IMR-90 (cell line): ENCODE results near the gene GIMD1. TPM values are rescaled to one million over a fixed set of nuclear protein-coding genes. Genes with fewer than 3 reads are reported as not detected.

ENCODE experiments used
- ATAC-seq: fragments of 200-7000 bp; cut with Tn5 transposase; 2 replicates; pipeline ENCODE4 v1.9.1; 2020; ENCODE audit warnings: low read depth, mild to moderate bottlenecking, moderate library complexity
- BruUV-seq: library from RNA; stranded (reverse); fragments of 400-500 nt; replicated peaks from 2 replicates; lab custom pipeline; 2021; lab: Mats Ljungman, UMichigan
- CTCF ChIA-PET: fragments of 300-600 bp; formaldehyde crosslinking; extraction: SDS; loops from one replicate; lab custom pipeline; 2021; ENCODE audit warnings: antibody characterized with exemption; lab: Yijun Ruan, JAX
- POLR2A ChIA-PET: fragments of 300-600 bp; sonication (Branson Sonifier 250); formaldehyde crosslinking; loops from one replicate; lab custom pipeline; 2022; ENCODE audit warnings: antibody characterized with exemption; ENCODE audit not compliant: unreplicated experiment; lab: Charles Lee
- DNase-seq: peaks from one replicate; pipeline ENCODE4 v3.0.0; 2013
- H2AFZ ChIP-seq: replicated peaks from 2 replicates; pipeline ENCODE3; 2013; ENCODE audit warnings: low read length, mild to moderate bottlenecking; ENCODE audit not compliant: poor library complexity
- H2AK5ac ChIP-seq: 2 replicates; pipeline ENCODE4 v1.6.1; 2013; ENCODE audit warnings: low read depth, low read length, inconsistent platforms
- H2AK9ac ChIP-seq: replicated peaks from 2 replicates; pipeline ENCODE3; 2013; ENCODE audit warnings: mild to moderate bottlenecking, low read depth, low read length, moderate library complexity; ENCODE audit not compliant: poor library complexity
- H2BK120ac ChIP-seq: 2 replicates; pipeline ENCODE4 v1.6.1; 2013; ENCODE audit warnings: low read depth, low read length, inconsistent platforms
- H2BK15ac ChIP-seq: 3 replicates; pipeline ENCODE4 v1.6.1; 2013; ENCODE audit warnings: low read depth, low read length, inconsistent platforms
- H2BK20ac ChIP-seq: 2 replicates; pipeline ENCODE4 v1.6.1; 2013; ENCODE audit warnings: low read depth, mild to moderate bottlenecking, inconsistent platforms, low read length, moderate library complexity
- H2BK5ac ChIP-seq: 2 replicates; pipeline ENCODE4 v1.6.1; 2013; ENCODE audit warnings: mild to moderate bottlenecking, low read depth, low read length, inconsistent platforms; ENCODE audit not compliant: poor library complexity, severe bottlenecking
- H3K14ac ChIP-seq: replicated peaks from 2 replicates; pipeline ENCODE4 v1.6.1; 2013; ENCODE audit warnings: low read depth, low read length, inconsistent platforms
- H3K18ac ChIP-seq: 2 replicates; pipeline ENCODE4 v1.6.1; 2013; ENCODE audit warnings: low read depth, low read length, control low read depth
- H3K23ac ChIP-seq: 2 replicates; pipeline ENCODE4 v1.6.1; 2013; ENCODE audit warnings: low read depth, low read length, inconsistent platforms
- H3K27ac ChIP-seq: 2 replicates; pipeline ENCODE4 v1.5.1; 2013; ENCODE audit warnings: mild to moderate bottlenecking, control low read depth, low read length; ENCODE audit not compliant: insufficient read depth
- H3K27me3 ChIP-seq: 2 replicates; pipeline ENCODE4 v1.6.1; 2013; ENCODE audit warnings: low read length; ENCODE audit not compliant: control insufficient read depth, insufficient read depth
- H3K36me3 ChIP-seq: 2 replicates; pipeline ENCODE4 v1.6.1; 2013; ENCODE audit warnings: low read length, mixed read lengths; ENCODE audit not compliant: control insufficient read depth, insufficient read depth
- H3K4ac ChIP-seq: 2 replicates; pipeline ENCODE4 v1.6.1; 2013; ENCODE audit warnings: low read depth, low read length, inconsistent platforms
- H3K4me1 ChIP-seq: 2 replicates; pipeline ENCODE4 v1.6.1; 2013; ENCODE audit warnings: low read length, mixed read lengths; ENCODE audit not compliant: control insufficient read depth, insufficient read depth
- H3K4me2 ChIP-seq: 2 replicates; pipeline ENCODE4 v1.6.1; 2013; ENCODE audit warnings: low read depth, mild to moderate bottlenecking, control low read depth, low read length, moderate library complexity
- H3K4me3 ChIP-seq: 2 replicates; pipeline ENCODE4 v1.5.1; 2013; ENCODE audit warnings: low read depth, mild to moderate bottlenecking, control low read depth, low read length, moderate library complexity; ENCODE audit not compliant: insufficient read depth
- H3K56ac ChIP-seq: 2 replicates; pipeline ENCODE4 v1.6.1; 2013; ENCODE audit warnings: low read length, inconsistent platforms; ENCODE audit not compliant: insufficient read depth; ENCODE audit errors: extremely low read depth
- H3K79me1 ChIP-seq, 2 experiments: 2 replicates each; pipeline ENCODE4 v1.6.1; 2013; ENCODE audit warnings: low read length in 2 of 2, inconsistent platforms in 1 of 2, low read depth in 1 of 2
- H3K9ac ChIP-seq: 2 replicates; pipeline ENCODE4 v1.6.1; 2013; ENCODE audit warnings: low read depth, low read length, control low read depth
- H3K9me1 ChIP-seq: 2 replicates; pipeline ENCODE4 v1.6.1; 2013; ENCODE audit warnings: low read length, inconsistent platforms; ENCODE audit not compliant: insufficient read depth
- H3K9me3 ChIP-seq: 2 replicates; pipeline ENCODE4 v1.6.1; 2013; ENCODE audit warnings: low read length; ENCODE audit not compliant: control insufficient read depth, insufficient read depth
- H4K20me1 ChIP-seq: 2 replicates; pipeline ENCODE4 v1.6.1; 2013; ENCODE audit warnings: low read length, inconsistent platforms; ENCODE audit not compliant: insufficient read depth
- H4K5ac ChIP-seq: 2 replicates; pipeline ENCODE4 v1.6.1; 2013; ENCODE audit warnings: mild to moderate bottlenecking, low read depth, low read length, control low read depth
- H4K8ac ChIP-seq, 2 experiments: 2 replicates each; pipeline ENCODE4 v1.6.1; 2013; ENCODE audit warnings: low read depth in 2 of 2, low read length in 2 of 2, control low read depth in 1 of 2, inconsistent platforms in 1 of 2
- H4K91ac ChIP-seq: 2 replicates; pipeline ENCODE4 v1.6.1; 2013; ENCODE audit warnings: low read depth, low read length, inconsistent platforms; ENCODE audit not compliant: insufficient read depth
- BHLHE40 ChIP-seq: fragments of 150-350 bp; IDR thresholded peaks from 2 replicates; pipeline ENCODE4 v1.6.1; 2016; ENCODE audit warnings: mild to moderate bottlenecking, low read depth, low read length
- CEBPB ChIP-seq: IDR thresholded peaks from 2 replicates; pipeline ENCODE4 v1.6.1; 2012; ENCODE audit warnings: low read depth, low read length, improper control_type of control experiment
- CHD1 ChIP-seq: IDR thresholded peaks from 2 replicates; pipeline ENCODE4 v1.6.1; 2012; ENCODE audit warnings: low read depth, low read length, improper control_type of control experiment
- CTCF ChIP-seq: conservative IDR thresholded peaks from 2 replicates; pipeline ENCODE4 v1.5.1; 2012; ENCODE audit warnings: mild to moderate bottlenecking, low read depth, low read length, improper control_type of control experiment
- ELK1 ChIP-seq: fragments of 150-350 bp; IDR thresholded peaks from 2 replicates; pipeline ENCODE4 v1.6.1; 2016; ENCODE audit warnings: low read depth, mild to moderate bottlenecking, low read length, moderate library complexity, borderline replicate concordance
- FOS ChIP-seq: fragments of 150-350 bp; IDR thresholded peaks from 2 replicates; pipeline ENCODE4 v1.6.1; 2016; ENCODE audit warnings: low read depth, low read length
- MAFK ChIP-seq: IDR thresholded peaks from 2 replicates; pipeline ENCODE4 v1.6.1; 2012; ENCODE audit warnings: low read depth, low read length, improper control_type of control experiment
- MAZ ChIP-seq: IDR thresholded peaks from 2 replicates; pipeline ENCODE4 v1.6.1; 2012; ENCODE audit warnings: low read depth, mild to moderate bottlenecking, low read length, improper control_type of control experiment, moderate library complexity, borderline replicate concordance
- MXI1 ChIP-seq: IDR thresholded peaks from 2 replicates; pipeline ENCODE4 v1.6.1; 2012; ENCODE audit warnings: low read depth, mild to moderate bottlenecking, low read length, moderate library complexity, borderline replicate concordance
- NFE2L2 ChIP-seq: fragments of 150-350 bp; IDR thresholded peaks from 2 replicates; pipeline ENCODE4 v1.6.1; 2016; ENCODE audit warnings: low read depth, mild to moderate bottlenecking, low read length
- POLR2A ChIP-seq: IDR thresholded peaks from 2 replicates; pipeline ENCODE4 v1.6.1; 2012; ENCODE audit warnings: mild to moderate bottlenecking, low read depth, low read length
- RAD21 ChIP-seq: IDR thresholded peaks from 2 replicates; pipeline ENCODE4 v1.6.1; 2012; ENCODE audit warnings: low read length, improper control_type of control experiment
- RCOR1 ChIP-seq: IDR thresholded peaks from 2 replicates; pipeline ENCODE4 v1.6.1; 2012; ENCODE audit warnings: mild to moderate bottlenecking, low read length, improper control_type of control experiment; ENCODE audit not compliant: insufficient replicate concordance
- RFX5 ChIP-seq: IDR thresholded peaks from 2 replicates; pipeline ENCODE4 v1.8.0; 2012; ENCODE audit warnings: low read depth, mild to moderate bottlenecking, low read length, moderate library complexity
- SMC3 ChIP-seq: fragments of 150-350 bp; IDR thresholded peaks from 2 replicates; pipeline ENCODE4 v1.6.1; 2016; ENCODE audit warnings: low read depth, mild to moderate bottlenecking, antibody characterized with exemption, low read length, moderate library complexity
- WGBS, 2 experiments: methylation state at CpG; one replicate each; pipeline versions ENCODE4 v1.1.5 to v1.1.7; 2013; ENCODE audit warnings: missing lambda C conversion rate in 2 of 2; ENCODE audit not compliant: insufficient read length in 1 of 2; ENCODE audit errors: extremely low coverage in 2 of 2; 5-methylcytosine and 5-hydroxymethylcytosine counted together
- dilution Hi-C: fragments of 300-500 bp; cut with HindIII; formaldehyde crosslinking; loops from one replicate; pipeline ENCODE4 v1.14.3; 2018; ENCODE audit warnings: low sequenced_read_pairs; ENCODE audit not compliant: unreplicated experiment
- in situ Hi-C: fragments of 300-500 bp; cut with MboI; formaldehyde crosslinking; loops from 3 replicates; pipeline ENCODE4 v1.14.3; 2019; ENCODE audit warnings: low sequenced_read_pairs, inconsistent platforms, mixed read lengths
- intact Hi-C: fragments of 100-400 bp; cut with micrococcal nuclease; formaldehyde crosslinking; loops from 2 replicates; pipeline ENCODE4 v1.10.0; 2022
- polyA plus RNA-seq, 3 experiments: library from polyadenylated mRNA; depleted of rRNA; stranded (reverse); fragments of >200 nt; gene quantifications; 2 replicates each; pipeline ENCODE4 v1.2.3, GENCODE V29; 2012; ENCODE audit warnings: low replicate concordance in 1 of 3
- total RNA-seq: library from RNA; depleted of rRNA; stranded (reverse); fragments of >200 nt; gene quantifications from 2 replicates; pipeline ENCODE4 v1.2.3, GENCODE V29; 2012

The GIMD1 gene
- total and polyA plus RNA-seq, 2 of the 4 experiments (the other 2 are of a cell fraction) = 0.07 TPM; not detected in 1

- H3K27me3 ChIP-seq = no peaks in the 10 kb centered on the region
- peak within 1 kb of the TSS; percentile 86 for H3K27ac ChIP-seq
- peak within 1 kb of the TSS; percentile 91 for H2BK5ac ChIP-seq
- H3K9ac ChIP-seq = peak within 1 kb of the TSS; percentile 91
- DNase-seq (peak; percentile 90), ATAC-seq (peak; percentile 95)
- H4K91ac ChIP-seq = peak within 1 kb of the TSS; percentile 98
- H3K14ac ChIP-seq = peak within 1 kb of the TSS; percentile 97
- in situ Hi-C loops (no loop called here), dilution Hi-C loops (no loop called here), intact Hi-C loops (loop anchor here (5.0 kb wide), 1 partner anchor 49 kb away; no protein-coding TSS in a partner anchor)
- H3K36me3 ChIP-seq = no peaks in the 10 kb centered on the region
- peak within 1 kb of the TSS; percentile 91 for H2BK120ac ChIP-seq
- H3K9me3 ChIP-seq = no peaks in the 10 kb centered on the region
- peak within 1 kb of the TSS; percentile 84 for H2AK5ac ChIP-seq
- H3K4me1 ChIP-seq = peaks cover 1% of the 10 kb centered on the region; the same call in 1 of the 2 replicates
- H2BK15ac ChIP-seq = peak within 1 kb of the TSS; percentile 63; the same call in 1 of the 3 replicates
- peak within 1 kb of the TSS; percentile 86 to 99 for H4K8ac ChIP-seq
- POLR2A ChIA-PET = no interaction called here
- H4K5ac ChIP-seq = peak within 1 kb of the TSS; percentile 85
- H3K56ac ChIP-seq = peak within 1 kb of the TSS; percentile 90
- peak within 1 kb of the TSS; percentile 90 for H3K18ac ChIP-seq
- CTCF ChIA-PET = interaction anchor here (1.0 to 1.9 kb wide), 2 partner anchors 50 to 53 kb away, joined by 5 to 6 read pairs; no protein-coding TSS in a partner anchor
- no peaks in the 10 kb centered on the region for H4K20me1 ChIP-seq
- peak within 1 kb of the TSS; percentile 99 for H2AK9ac ChIP-seq
- peak within 1 kb of the TSS; percentile 95 for H3K4ac ChIP-seq
- H3K23ac ChIP-seq = peak within 1 kb of the TSS; percentile 98
- H3K9me1 ChIP-seq = no peaks in the 10 kb centered on the region
- peak within 1 kb of the TSS; percentile 66; the same call in 1 of the 2 replicates for H2BK20ac ChIP-seq
- WGBS, 2 experiments = 0% methylated on average over 4 of the region's 44 CpGs; no CpG with 5 or more reads in 1 of the 2 experiments
- H3K4me2 ChIP-seq = peak within 1 kb of the TSS; percentile 98
- H3K4me3 ChIP-seq = peak within 1 kb of the TSS; percentile 70
- no TSS peak for BruUV-seq
- peaks cover 16 to 26% of the 10 kb centered on the region in 2 experiments; a peak in 3 of 4 replicates for H3K79me1 ChIP-seq
- peak within 1 kb of the TSS; percentile 96 for H2AFZ ChIP-seq
- TF ChIP-seq FOS (no peak), MAFK (no peak), RFX5 (no peak), MAZ (peak; percentile 50; the same call in 1 of the 2 replicates), NFE2L2 (no peak), CHD1 (0 out of 2 replicates have a peak, but pooled peaks have one; percentile 34), RCOR1 (no peak), ELK1 (no peak), RAD21 (no peak), CTCF (no peak), BHLHE40 (no peak), POLR2A (peak; percentile 88), SMC3 (no peak), MXI1 (peak; percentile 96), CEBPB (no peak)
Observed at GRCh38 chr4:106315968-106316772, 52.4 kb downstream of the GIMD1 start, which contains the start of the genes AIMP1 and TBCK. AIMP1 (plus strand) TSS chr4:106316550; CDS start chr4:106325010, 8,460 bp downstream. TBCK (minus strand) TSS chr4:106316209; CDS start chr4:106308960, 7,249 bp downstream.
